SK-N-MC (cell line): ENCODE data around the gene KDELR1.

ENCODE experiments used
- EZH2 ChIP-seq: fragments of 200-600 bp; sonication (generic); IDR thresholded peaks from one replicate; pipeline ENCODE4 v1.6.1; 2017; ENCODE audit warnings: antibody characterized with exemption
- POLR2AphosphoS5 ChIP-seq: IDR thresholded peaks from 2 replicates; pipeline ENCODE4 v1.6.1; 2012; ENCODE audit warnings: mild to moderate bottlenecking, low read depth, low read length, borderline replicate concordance

GRCh38 chr19:48391100-48392005 lies at the start of gene KDELR1:
- TF ChIP-seq POLR2AphosphoS5 (peak; percentile 73), EZH2 (no peak)
